IPS-15b (cell line): ENCODE data around the gene USP2.
"Not testable (repeated sequence)": the region's sequence is repeated elsewhere in the genome, so short reads cannot be mapped to it uniquely, and the experiment has no call there.

Experiments used
- H3K27me3 ChIP-seq: one replicate; pipeline ENCODE4 v1.6.1; 2013; ENCODE audit warnings: low read length; ENCODE audit not compliant: control insufficient read depth, insufficient read depth
- H3K36me3 ChIP-seq: one replicate; pipeline ENCODE4 v1.6.1; 2013; ENCODE audit warnings: low read length; ENCODE audit not compliant: control insufficient read depth, insufficient read depth
- H3K4me1 ChIP-seq: one replicate; pipeline ENCODE4 v1.6.1; 2013; ENCODE audit warnings: mild to moderate bottlenecking, low read length; ENCODE audit not compliant: control insufficient read depth, insufficient read depth
- H3K4me3 ChIP-seq: one replicate; pipeline ENCODE4 v1.5.1; 2013; ENCODE audit warnings: low read depth, low read length
- H3K9ac ChIP-seq: one replicate; pipeline ENCODE4 v1.6.1; 2013; ENCODE audit warnings: low read depth, mild to moderate bottlenecking, low read length
- H3K9me3 ChIP-seq: one replicate; pipeline ENCODE4 v1.6.1; 2013; ENCODE audit warnings: mild to moderate bottlenecking, low read length; ENCODE audit not compliant: control insufficient read depth, insufficient read depth

USP2 gene

GRCh38 chr11:119409731-119410130 lies 28.2 kb upstream of the USP2 start:
- H3K9me3 ChIP-seq, result no peaks in the 10 kb centered on the region
- no peak overlapping the region for H3K4me3 ChIP-seq
- H3K4me1 ChIP-seq, result peaks cover 2% of the 10 kb centered on the region
- no peaks in the 10 kb centered on the region for H3K36me3 ChIP-seq
- H3K27me3 ChIP-seq, result no peaks in the 10 kb centered on the region
- no peak overlapping the region for H3K9ac ChIP-seq

- Histone ChIP-seq H3K27me3 (no peaks in the 10 kb centered on the region), H3K9me3 (no peaks in the 10 kb centered on the region), H3K4me3 (no peak overlapping the region), H3K9ac (no peak overlapping the region), H3K36me3 (no peaks in the 10 kb centered on the region), H3K4me1 (peaks cover 2% of the 10 kb centered on the region)
Measured at GRCh38 chr11:119406005-119406404, 24.5 kb upstream of the USP2 start.

GRCh38 chr11:119405448-119405847 lies 24.0 kb upstream of the USP2 start:
- not testable (repeated sequence) for H3K9me3 ChIP-seq, H3K36me3 ChIP-seq, H3K27me3 ChIP-seq, H3K9ac ChIP-seq, H3K4me1 ChIP-seq, H3K4me3 ChIP-seq

- Histone ChIP-seq H3K4me3 (no peak overlapping the region), H3K9ac (no peak overlapping the region), H3K9me3 (no peaks in the 10 kb centered on the region), H3K4me1 (peaks cover 2% of the 10 kb centered on the region), H3K27me3 (no peaks in the 10 kb centered on the region), H3K36me3 (no peaks in the 10 kb centered on the region)
Measured at GRCh38 chr11:119404872-119405271, 23.4 kb upstream of the USP2 start.

GRCh38 chr11:119403021-119403420 lies 21.5 kb upstream of the USP2 start:
- no peaks in the 10 kb centered on the region for H3K9me3 ChIP-seq
- peaks cover 2% of the 10 kb centered on the region for H3K4me1 ChIP-seq
- no peaks in the 10 kb centered on the region for H3K36me3 ChIP-seq
- no peaks in the 10 kb centered on the region for H3K27me3 ChIP-seq
- H3K9ac ChIP-seq, result no peak overlapping the region
- H3K4me3 ChIP-seq, result no peak overlapping the region

GRCh38 chr11:119402470-119402869 lies 21.0 kb upstream of the USP2 start:
- H3K9me3 ChIP-seq, result no peaks in the 10 kb centered on the region

GRCh38 chr11:119400860-119401259 lies 19.4 kb upstream of the USP2 start:
- H3K36me3 ChIP-seq, result no peaks in the 10 kb centered on the region
- H3K4me3 ChIP-seq, result no peak overlapping the region
- H3K9me3 ChIP-seq, result no peaks in the 10 kb centered on the region

More at GRCh38 chr11:119402470-119402869, 21.0 kb upstream of the USP2 start:
- Histone ChIP-seq H3K4me1 (peaks cover 2% of the 10 kb centered on the region), H3K9ac (no peak overlapping the region), H3K36me3 (no peaks in the 10 kb centered on the region), H3K27me3 (no peaks in the 10 kb centered on the region), H3K4me3 (no peak overlapping the region)

GRCh38 chr11:119397740-119398139 lies 16.2 kb upstream of the USP2 start:
- no peaks in the 10 kb centered on the region for H3K4me1 ChIP-seq

More at GRCh38 chr11:119400860-119401259, 19.4 kb upstream of the USP2 start:
- Histone ChIP-seq H3K9ac (no peak overlapping the region), H3K4me1 (no peaks in the 10 kb centered on the region), H3K27me3 (no peaks in the 10 kb centered on the region)

GRCh38 chr11:119396835-119397234 lies 15.3 kb upstream of the USP2 start:
- Histone ChIP-seq H3K9ac (no peak overlapping the region), H3K27me3 (no peaks in the 10 kb centered on the region), H3K9me3 (no peaks in the 10 kb centered on the region), H3K4me3 (no peak overlapping the region), H3K4me1 (no peaks in the 10 kb centered on the region), H3K36me3 (no peaks in the 10 kb centered on the region)

More at GRCh38 chr11:119397740-119398139, 16.2 kb upstream of the USP2 start:
- no peaks in the 10 kb centered on the region for H3K9me3 ChIP-seq
- no peaks in the 10 kb centered on the region for H3K27me3 ChIP-seq
- no peak overlapping the region for H3K4me3 ChIP-seq
- H3K9ac ChIP-seq, result no peak overlapping the region
- H3K36me3 ChIP-seq, result no peaks in the 10 kb centered on the region

GRCh38 chr11:119391275-119391674 lies 9.8 kb upstream of the USP2 start:
- Histone ChIP-seq H3K27me3 (no peaks in the 10 kb centered on the region), H3K9ac (no peak overlapping the region), H3K4me1 (no peaks in the 10 kb centered on the region), H3K9me3 (no peaks in the 10 kb centered on the region), H3K4me3 (no peak overlapping the region), H3K36me3 (no peaks in the 10 kb centered on the region)

- no peaks in the 10 kb centered on the region for H3K36me3 ChIP-seq
- no peak overlapping the region for H3K9ac ChIP-seq
Measured at GRCh38 chr11:119389611-119390254, 8.2 kb upstream of the USP2 start.

GRCh38 chr11:119388103-119388502 lies 6.6 kb upstream of the USP2 start:
- Histone ChIP-seq H3K36me3 (no peaks in the 10 kb centered on the region), H3K27me3 (peaks cover 11% of the 10 kb centered on the region), H3K4me3 (no peak overlapping the region), H3K9ac (no peak overlapping the region), H3K9me3 (no peaks in the 10 kb centered on the region), H3K4me1 (no peaks in the 10 kb centered on the region)

More at GRCh38 chr11:119389611-119390254, 8.2 kb upstream of the USP2 start:
- Histone ChIP-seq H3K27me3 (no peaks in the 10 kb centered on the region), H3K9me3 (no peaks in the 10 kb centered on the region), H3K4me3 (no peak overlapping the region), H3K4me1 (no peaks in the 10 kb centered on the region)
